HCT116 (cell line): ENCODE measurements around the gene CCR5AS.

ENCODE experiments used
- ATAC-seq: fragments of 200-7000 bp; cut with Tn5 transposase; 2 replicates; pipeline ENCODE4 v1.9.1; 2020; ENCODE audit warnings: mild to moderate bottlenecking, moderate library complexity
- BruUV-seq: library from RNA; stranded (reverse); fragments of 400-500 nt; replicated peaks from 2 replicates; lab custom pipeline; 2021; lab: Mats Ljungman, UMichigan
- CTCF ChIA-PET: fragments of 300-600 bp; sonication (Branson Sonifier 250); formaldehyde crosslinking; loops from one replicate; lab custom pipeline; 2021; ENCODE audit warnings: antibody characterized with exemption; lab: Charles Lee
- POLR2A ChIA-PET: fragments of 300-600, 350-600 bp; sonication (Branson Sonifier 250); formaldehyde crosslinking; loops from one replicate; lab custom pipeline; 2021; ENCODE audit warnings: antibody characterized with exemption; lab: Charles Lee
- RAD21 ChIA-PET, 2 experiments: fragments of 300-600 bp; sonication (Branson Sonifier 250); formaldehyde crosslinking; loops; one replicate each; lab custom pipeline; 2023; ENCODE audit warnings: low total read pairs in 2 of 2; ENCODE audit not compliant: uncharacterized antibody in 2 of 2, unreplicated experiment in 2 of 2, low non-redundant PET in 1 of 2; lab: Charles Lee
- DNase-seq: peaks from one replicate; pipeline ENCODE4 v3.0.0-alpha.2; 2010; ENCODE audit warnings: low read depth, low spot score
- H2AFZ ChIP-seq: fragments of 200-600 bp; shearing (Covaris generic), sonication (generic); 2 replicates; pipeline ENCODE4 v1.6.1; 2017; ENCODE audit warnings: low read depth, mixed run types, mixed read lengths, antibody characterized with exemption, low read length; ENCODE audit not compliant: poor library complexity, severe bottlenecking
- H3K27ac ChIP-seq: 2 replicates; pipeline ENCODE4 v1.5.1; 2012; ENCODE audit warnings: low read depth, low read length
- H3K27me3 ChIP-seq: fragments of 200-600 bp; sonication (generic); 2 replicates; pipeline ENCODE4 v1.6.1; 2016; ENCODE audit warnings: mixed run types, low read length, mixed read lengths; ENCODE audit not compliant: insufficient read depth
- H3K36me3 ChIP-seq, 2 experiments: fragments of 200-500 bp in 1 of 2; fragments of 200-600 bp in 1 of 2; sonication (Bioruptor generic) in 1 of 2; sonication (generic) in 1 of 2; 2 replicates each; pipeline versions ENCODE4 v1.5.1 to v1.6.1; 2014 to 2016; ENCODE audit warnings: low read length in 2 of 2, inconsistent platforms in 1 of 2, mixed read lengths in 1 of 2, mixed run types in 1 of 2; ENCODE audit not compliant: insufficient read depth in 2 of 2, control insufficient read depth in 1 of 2
- H3K4me1 ChIP-seq, 2 experiments: fragments of 200-600 bp in 1 of 2; sonication (generic) in 1 of 2; 2 replicates each; pipeline versions ENCODE4 v1.5.1 to v1.6.1; 2012 to 2017; ENCODE audit warnings: low read length in 2 of 2, inconsistent platforms in 1 of 2, mild to moderate bottlenecking in 1 of 2, mixed read lengths in 1 of 2, mixed run types in 1 of 2, moderate library complexity in 1 of 2; ENCODE audit not compliant: insufficient read depth in 2 of 2, control insufficient read depth in 1 of 2
- H3K4me2 ChIP-seq: fragments of 200-600 bp; sonication (generic); 2 replicates; pipeline ENCODE4 v1.6.1; 2017; ENCODE audit warnings: mixed run types, low read length, mixed read lengths
- H3K4me3 ChIP-seq, 2 experiments: fragments of 200-600 bp in 1 of 2; sonication (generic) in 1 of 2; replicated peaks in 1 of 2; 2 replicates each; pipeline ENCODE4 v1.5.1; 2011 to 2016; ENCODE audit warnings: low read length in 2 of 2, control low read depth in 1 of 2, low read depth in 1 of 2, mild to moderate bottlenecking in 1 of 2, mixed read lengths in 1 of 2, mixed run types in 1 of 2
- H3K79me2 ChIP-seq: fragments of 200-600 bp; sonication (generic); 2 replicates; pipeline ENCODE4 v1.6.1; 2017; ENCODE audit warnings: mild to moderate bottlenecking, mixed run types, low read length, moderate library complexity, mixed read lengths; ENCODE audit not compliant: insufficient read depth
- H3K9ac ChIP-seq: fragments of 200-600 bp; sonication (generic); 2 replicates; pipeline ENCODE4 v1.6.1; 2016; ENCODE audit warnings: low read length, mixed read lengths
- H3K9me2 ChIP-seq: fragments of 200-600 bp; sonication (generic), shearing (Covaris generic); 2 replicates; pipeline ENCODE4 v1.6.1; 2017; ENCODE audit warnings: mixed run types, mild to moderate bottlenecking, moderate library complexity; ENCODE audit not compliant: insufficient read depth
- H3K9me3 ChIP-seq, 2 experiments: fragments of 200-500 bp in 1 of 2; fragments of 200-600 bp in 1 of 2; sonication (Bioruptor generic) in 1 of 2; sonication (generic) in 1 of 2; 2 replicates each; pipeline ENCODE4 v1.6.1; 2014 to 2017; ENCODE audit warnings: low read length in 2 of 2, mixed read lengths in 2 of 2, inconsistent platforms in 1 of 2, low read depth in 1 of 2, mild to moderate bottlenecking in 1 of 2, mixed run types in 1 of 2, moderate library complexity in 1 of 2; ENCODE audit not compliant: control insufficient read depth in 1 of 2, insufficient read depth in 1 of 2
- H4K20me1 ChIP-seq: fragments of 200-600 bp; sonication (generic), shearing (Covaris generic); 2 replicates; pipeline ENCODE4 v1.6.1; 2017; ENCODE audit warnings: mixed run types, mild to moderate bottlenecking, moderate library complexity; ENCODE audit not compliant: insufficient read depth
- CBX3 ChIP-seq: IDR thresholded peaks from 2 replicates; pipeline ENCODE4 v1.6.1; 2012; ENCODE audit warnings: low read depth
- ELF1 ChIP-seq: IDR thresholded peaks from 2 replicates; pipeline ENCODE4 v1.6.1; 2012; ENCODE audit warnings: low read depth, borderline replicate concordance
- EZH2phosphoT487 ChIP-seq: fragments of 200-600 bp; IDR thresholded peaks from 2 replicates; pipeline ENCODE4 v1.6.1; 2018; ENCODE audit warnings: antibody characterized with exemption, borderline replicate concordance
- SP1 ChIP-seq: IDR thresholded peaks from 2 replicates; pipeline ENCODE4 v1.6.1; 2012; ENCODE audit warnings: low read depth
- SRF ChIP-seq: IDR thresholded peaks from 2 replicates; pipeline ENCODE4 v1.6.1; 2012; ENCODE audit warnings: low read depth
- ZFX ChIP-seq: fragments of 450-650 bp; IDR thresholded peaks from 2 replicates; pipeline ENCODE4 v1.6.1; 2017
- intact Hi-C: fragments of 100-400 bp; cut with micrococcal nuclease; formaldehyde crosslinking; loops from 2 replicates; pipeline ENCODE4 v1.10.0; 2022
- TF ChIP-seq, protein P1 (sequence below): IDR thresholded peaks from 2 replicates; pipeline ENCODE4 v1.6.1; 2012; ENCODE audit warnings: low read depth

CCR5AS gene

DNA sequence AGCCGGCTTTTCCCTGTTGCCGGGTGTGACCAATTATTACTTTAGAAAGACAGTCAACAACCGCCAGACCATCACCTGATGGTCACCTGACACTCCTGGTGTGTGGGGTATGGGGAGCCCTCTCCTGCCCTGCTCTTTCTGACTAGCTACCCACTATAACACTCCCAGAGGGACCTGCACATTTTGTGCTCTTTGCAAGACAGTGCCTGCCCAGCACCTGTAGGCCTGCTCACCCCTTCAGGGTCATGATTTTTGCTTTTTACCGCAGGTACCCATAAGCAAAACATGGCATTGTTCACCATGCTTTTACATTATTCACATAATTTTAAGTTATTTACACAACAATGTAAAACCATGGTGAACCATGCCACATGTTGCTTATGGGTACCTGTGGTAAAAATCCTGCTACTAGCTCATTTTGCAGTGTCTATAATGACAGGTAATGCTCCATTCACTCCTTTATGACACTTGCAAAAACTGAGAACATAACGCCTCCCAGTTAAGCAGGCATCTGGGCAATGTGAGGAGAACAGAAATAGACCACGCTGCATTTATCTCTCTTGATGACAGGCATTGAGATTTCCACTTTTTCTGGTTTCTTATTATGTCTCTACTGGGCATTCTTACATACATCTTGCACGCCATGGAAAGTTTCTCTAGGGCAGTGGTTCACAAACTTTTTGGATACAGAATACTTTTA is 10.1 kb upstream of the CCR5AS start:
- H3K27me3 ChIP-seq = no peaks in the 10 kb centered on the region
- RAD21 ChIA-PET = no interaction called here
- no peaks in the 10 kb centered on the region for H3K79me2 ChIP-seq
- no peaks in the 10 kb centered on the region for H4K20me1 ChIP-seq
- no peak overlapping the region for H3K27ac ChIP-seq
- DNase-seq (no peak), ATAC-seq (no peak)
- intact Hi-C loops = no loop called here
- no peak overlapping the region for H3K4me2 ChIP-seq
- TF ChIP-seq ELF1 (no peak), EZH2phosphoT487 (no peak), SP1 (no peak), ZFX (no peak), SRF (no peak), CBX3 (no peak)
- TF ChIP-seq, protein P1, sequence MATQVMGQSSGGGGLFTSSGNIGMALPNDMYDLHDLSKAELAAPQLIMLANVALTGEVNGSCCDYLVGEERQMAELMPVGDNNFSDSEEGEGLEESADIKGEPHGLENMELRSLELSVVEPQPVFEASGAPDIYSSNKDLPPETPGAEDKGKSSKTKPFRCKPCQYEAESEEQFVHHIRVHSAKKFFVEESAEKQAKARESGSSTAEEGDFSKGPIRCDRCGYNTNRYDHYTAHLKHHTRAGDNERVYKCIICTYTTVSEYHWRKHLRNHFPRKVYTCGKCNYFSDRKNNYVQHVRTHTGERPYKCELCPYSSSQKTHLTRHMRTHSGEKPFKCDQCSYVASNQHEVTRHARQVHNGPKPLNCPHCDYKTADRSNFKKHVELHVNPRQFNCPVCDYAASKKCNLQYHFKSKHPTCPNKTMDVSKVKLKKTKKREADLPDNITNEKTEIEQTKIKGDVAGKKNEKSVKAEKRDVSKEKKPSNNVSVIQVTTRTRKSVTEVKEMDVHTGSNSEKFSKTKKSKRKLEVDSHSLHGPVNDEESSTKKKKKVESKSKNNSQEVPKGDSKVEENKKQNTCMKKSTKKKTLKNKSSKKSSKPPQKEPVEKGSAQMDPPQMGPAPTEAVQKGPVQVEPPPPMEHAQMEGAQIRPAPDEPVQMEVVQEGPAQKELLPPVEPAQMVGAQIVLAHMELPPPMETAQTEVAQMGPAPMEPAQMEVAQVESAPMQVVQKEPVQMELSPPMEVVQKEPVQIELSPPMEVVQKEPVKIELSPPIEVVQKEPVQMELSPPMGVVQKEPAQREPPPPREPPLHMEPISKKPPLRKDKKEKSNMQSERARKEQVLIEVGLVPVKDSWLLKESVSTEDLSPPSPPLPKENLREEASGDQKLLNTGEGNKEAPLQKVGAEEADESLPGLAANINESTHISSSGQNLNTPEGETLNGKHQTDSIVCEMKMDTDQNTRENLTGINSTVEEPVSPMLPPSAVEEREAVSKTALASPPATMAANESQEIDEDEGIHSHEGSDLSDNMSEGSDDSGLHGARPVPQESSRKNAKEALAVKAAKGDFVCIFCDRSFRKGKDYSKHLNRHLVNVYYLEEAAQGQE = no peak
- H3K9me3 ChIP-seq = no peaks in the 10 kb centered on the region
- H3K4me3 ChIP-seq = no peak overlapping the region
- H3K4me1 ChIP-seq = no peaks in the 10 kb centered on the region
- no peak overlapping the region for H3K9ac ChIP-seq
- CTCF ChIA-PET = no interaction called here
- no peaks in the 10 kb centered on the region for H3K36me3 ChIP-seq
- no TSS peak for BruUV-seq
- H2AFZ ChIP-seq = no peak overlapping the region
- POLR2A ChIA-PET = no interaction called here
- H3K9me2 ChIP-seq = no peaks in the 10 kb centered on the region
